ENCODE results near the gene ACOT12. TPM values are rescaled to one million over a fixed set of nuclear protein-coding genes. Genes with fewer than 3 reads are reported as not detected.

ACOT12 gene
- total and polyA plus RNA-seq, 2 of the 13 experiments (the other 11 are each of a cell fraction or from before 2014, with no cell fraction given) = not detected

DNA sequence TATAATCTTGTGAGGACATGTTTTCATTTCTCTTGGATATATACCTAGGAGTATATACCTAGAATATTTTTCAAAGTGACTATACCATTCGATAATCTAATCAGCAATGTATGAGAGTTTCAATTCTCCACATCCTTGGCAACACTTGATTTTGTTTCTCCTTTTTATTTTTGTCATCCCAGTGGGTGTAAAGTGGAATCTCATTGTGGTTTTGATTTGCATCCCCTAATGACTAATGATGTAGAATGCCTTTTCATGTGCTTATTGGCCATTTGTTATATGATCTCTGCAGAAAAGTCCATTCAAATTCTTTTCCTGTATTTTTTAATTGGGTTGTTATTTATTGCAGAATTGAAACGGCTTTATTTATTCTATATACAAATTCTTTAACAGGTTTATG lies 77.4 kb downstream of the ACOT12 start (continued):
- no peak for TF ChIP-seq ZNF687 (CRISPR knock-in tag; IDR thresholded peaks at IDR 0.05)
- no peak for TF ChIP-seq ZKSCAN5 (CRISPR knock-in tag; IDR thresholded peaks at IDR 0.05)
- no peak for TF ChIP-seq ZFP1 (CRISPR knock-in tag; IDR thresholded peaks at IDR 0.05)
- no peak for TF ChIP-seq TGIF2 (CRISPR knock-in tag; IDR thresholded peaks at IDR 0.05)
- no peak for TF ChIP-seq XBP1 (CRISPR knock-in tag; IDR thresholded peaks at IDR 0.05)
- TF ChIP-seq ARNT (IDR thresholded peaks at IDR 0.05) = no peak
- no peak for TF ChIP-seq RFXAP (CRISPR knock-in tag; IDR thresholded peaks at IDR 0.05; ENCODE audit: borderline replicate concordance)
- TF ChIP-seq ZSCAN9 (CRISPR knock-in tag; IDR thresholded peaks at IDR 0.05; ENCODE audit: borderline replicate concordance) = no peak
- no peak for TF ChIP-seq MZF1 (CRISPR knock-in tag; IDR thresholded peaks at IDR 0.05; ENCODE audit: borderline replicate concordance)

DNA sequence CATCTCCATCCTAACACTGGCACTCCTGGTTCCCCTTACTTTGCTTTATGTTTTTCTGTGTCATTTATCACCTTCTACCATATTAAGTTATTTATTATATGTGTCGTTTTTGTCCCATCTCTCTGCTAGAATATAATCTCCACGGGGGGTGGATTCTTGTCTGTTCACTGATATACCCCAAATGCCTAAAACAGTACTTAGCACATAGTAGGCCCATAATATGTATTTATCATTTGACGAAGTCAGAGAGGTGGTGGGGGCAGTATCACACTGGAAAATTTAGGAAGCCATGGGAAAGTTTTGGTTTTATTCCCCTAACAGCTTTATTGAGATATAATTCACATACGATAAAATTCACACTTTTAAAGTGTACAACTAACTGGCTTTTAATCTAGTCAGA lies 78.1 kb downstream of the ACOT12 start:
- no peak for FAIRE-seq

More for the DNA sequence above, 78.1 kb downstream of the ACOT12 start:
- no peak for ATAC-seq
- peaks cover 0 to 20% of the 10 kb centered on the region in 2 experiments; a peak in 3 of 5 replicates for H3K36me3 ChIP-seq (replicated peaks in 1 of 2; ENCODE audit: control insufficient read depth in 1 of 2, insufficient read depth in 2 of 2, low read length in 2 of 2)
- H3K9ac ChIP-seq (ENCODE audit: insufficient read depth, low read depth, low read length) = no peak overlapping the region
- TF ChIP-seq ZKSCAN1 (IDR thresholded peaks at IDR 0.05; ENCODE audit: low read length) = peak; percentile 65
- TF ChIP-seq ZNF331 (CRISPR knock-in tag; IDR thresholded peaks at IDR 0.05) = no peak
- no TSS peak for BruUV-seq (replicated peaks)
- in situ Hi-C loops (cut with HindIII; ENCODE audit: extremely low pct_ligation_motif_present, low pct_unique_long_range_greater_than_20kb) = no loop called here
- no peak overlapping the region for H3K27ac ChIP-seq (ENCODE audit: extremely low read length, insufficient read depth, low read length)
- no peak for DNase-seq (ENCODE audit: low spot score)
- no peak overlapping the region for H3K4me3 ChIP-seq (replicated peaks in 1 of 3; ENCODE audit: insufficient read depth in 1 of 3, low read depth in 2 of 3, low read length in 3 of 3)
- H3K9me3 ChIP-seq (ENCODE audit: low read length) = no peaks in the 10 kb centered on the region
- H3K27me3 ChIP-seq (ENCODE audit: control insufficient read depth in 1 of 2, insufficient read depth in 2 of 2, low read length in 2 of 2) = no peaks in the 10 kb centered on the region
- H3K4me2 ChIP-seq (ENCODE audit: low read depth, low read length) = no peak overlapping the region
- intact Hi-C loops (cut with micrococcal nuclease; ENCODE audit: unreplicated experiment) = no loop called here
- no peak overlapping the region for H2AFZ ChIP-seq (ENCODE audit: low read length)
- ChIA-PET CTCF (ENCODE audit: low intra/inter-chr PET ratio, low total read pairs) (no interaction called here), POLR2A (no interaction called here)
- 90% methylated on average over 4 of the region's 4 CpGs for WGBS (ENCODE audit: low lambda C conversion rate)
- peaks cover 2% of the 10 kb centered on the region for H3K4me1 ChIP-seq (ENCODE audit: insufficient read depth, low read length)
- no peaks in the 10 kb centered on the region for H4K20me1 ChIP-seq (ENCODE audit: insufficient read depth, low read length)
- H3K79me2 ChIP-seq (ENCODE audit: insufficient read depth, low read length) = no peaks in the 10 kb centered on the region
